Activated T-helper 2 cell treated with anti-CD3 and anti-CD28 coated beads, Interferon-gamma antibody, Interleukin-2, Interleukin-4, amounts not matched to agents 10 μg/mL and 5 μg/mL and 100 μg/mL, durations not matched to agents 14 hours and 24 hours and 36 hours (primary cell): ENCODE measurements around the gene NTPCR. TPM values are rescaled to one million over a fixed set of nuclear protein-coding genes. Genes with fewer than 3 reads are reported as not detected.

Experiments used
- DNase-seq: peaks from one replicate; pipeline ENCODE4 v3.0.0; 2021; ENCODE audit warnings: low spot score
- H3K27ac Mint-ChIP-seq: one replicate; pipeline ENCODE4 v1.8.0; 2021; ENCODE audit warnings: mixed read lengths
- H3K27me3 Mint-ChIP-seq: one replicate; pipeline ENCODE4 v1.8.0; 2021; ENCODE audit warnings: low read depth, mixed read lengths
- H3K36me3 Mint-ChIP-seq: one replicate; pipeline ENCODE4 v1.8.0; 2021; ENCODE audit warnings: low read depth, mixed read lengths
- H3K4me1 Mint-ChIP-seq: one replicate; pipeline ENCODE4 v1.8.0; 2021; ENCODE audit warnings: low read depth, mixed read lengths
- H3K4me3 Mint-ChIP-seq: one replicate; pipeline ENCODE4 v1.8.0; 2021; ENCODE audit warnings: low read depth, mild to moderate bottlenecking, moderate library complexity, mixed read lengths
- H3K9me3 Mint-ChIP-seq: one replicate; pipeline ENCODE4 v1.8.0; 2021; ENCODE audit warnings: mixed read lengths
- intact Hi-C: fragments of 100-400 bp; cut with micrococcal nuclease; formaldehyde crosslinking; loops from one replicate; pipeline ENCODE4 v1.15.1; 2023
- total RNA-seq: library from RNA; stranded (reverse); gene quantifications from 2 replicates; pipeline ENCODE4 v1.2.3, GENCODE V29; 2022

The NTPCR gene
- total RNA-seq, 1 donor from 2014 or later = 34.6 TPM

- no peaks in the 10 kb centered on the region for H3K9me3 Mint-ChIP-seq
- H3K36me3 Mint-ChIP-seq = no peaks in the 10 kb centered on the region
- H3K27ac Mint-ChIP-seq = no peak overlapping the region
- no peak overlapping the region for H3K4me3 Mint-ChIP-seq
- H3K27me3 Mint-ChIP-seq = no peaks in the 10 kb centered on the region
- no peak for DNase-seq
- peaks cover 14% of the 10 kb centered on the region for H3K4me1 Mint-ChIP-seq
- intact Hi-C loops = no loop called here
These were observed 17.7 kb upstream of the NTPCR start for GRCh38 chr1:232932486-232933425.

DNA sequence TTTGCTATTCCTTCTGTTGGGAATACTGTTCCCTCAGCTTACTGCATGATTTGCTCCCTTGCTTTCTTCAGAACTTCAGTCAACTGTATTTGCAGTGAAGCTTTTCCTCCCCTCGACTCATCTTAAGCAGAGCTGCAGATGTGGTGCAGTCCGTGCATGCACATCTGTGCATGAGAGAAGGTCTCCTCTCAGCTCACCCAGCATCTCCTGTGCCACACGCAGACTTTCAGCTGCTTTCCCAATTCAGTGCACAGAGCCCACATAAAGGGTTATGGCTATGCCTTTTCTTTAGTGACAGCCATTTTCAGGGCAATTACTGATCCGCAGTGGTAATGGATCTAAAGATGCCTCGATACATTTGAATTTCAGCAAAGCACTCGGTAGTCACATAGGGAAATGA lies 13.5 kb upstream of the NTPCR start:
- intact Hi-C loops = no loop called here
- Mint-ChIP-seq H3K36me3 (no peaks in the 10 kb centered on the region), H3K27me3 (no peaks in the 10 kb centered on the region), H3K4me1 (peaks cover 23% of the 10 kb centered on the region), H3K27ac (no peak overlapping the region), H3K4me3 (no peak overlapping the region), H3K9me3 (no peaks in the 10 kb centered on the region)
- DNase-seq = no peak

GRCh38 chr1:232937741-232938375 lies 12.6 kb upstream of the NTPCR start:
- no peak for DNase-seq
- H3K9me3 Mint-ChIP-seq = no peaks in the 10 kb centered on the region
- H3K27me3 Mint-ChIP-seq = no peaks in the 10 kb centered on the region
- H3K4me1 Mint-ChIP-seq = peaks cover 23% of the 10 kb centered on the region
- H3K4me3 Mint-ChIP-seq = no peak overlapping the region
- H3K36me3 Mint-ChIP-seq = no peaks in the 10 kb centered on the region
- intact Hi-C loops = no loop called here
- H3K27ac Mint-ChIP-seq = peak overlapping the region; percentile 62

- no peak for DNase-seq
- Mint-ChIP-seq H3K36me3 (no peaks in the 10 kb centered on the region), H3K4me1 (peaks cover 33% of the 10 kb centered on the region), H3K4me3 (no peak overlapping the region), H3K27me3 (no peaks in the 10 kb centered on the region), H3K27ac (no peak overlapping the region), H3K9me3 (no peaks in the 10 kb centered on the region)
- intact Hi-C loops = no loop called here
These were observed 11.5 kb upstream of the NTPCR start for GRCh38 chr1:232938926-232939325.

DNA sequence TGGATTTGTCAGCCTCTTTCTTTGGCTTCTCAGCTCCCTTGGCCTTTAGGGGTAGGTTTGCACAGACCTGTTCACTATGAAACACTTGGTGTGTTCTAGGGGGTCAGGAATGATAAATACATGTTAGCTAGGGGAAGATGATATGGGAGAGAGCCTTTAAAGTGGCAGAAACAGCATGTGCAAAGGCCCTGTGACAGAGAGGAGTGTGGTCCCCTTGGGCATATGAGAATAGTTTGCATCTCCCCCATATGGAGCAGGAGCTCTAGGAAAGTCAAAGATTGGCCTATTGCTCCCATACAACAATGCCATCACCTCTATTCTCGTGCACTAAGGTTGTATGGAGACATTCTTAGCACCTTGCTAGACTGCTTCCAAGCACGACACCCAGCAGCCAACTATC lies 10.7 kb upstream of the NTPCR start:
- Mint-ChIP-seq H3K36me3 (no peaks in the 10 kb centered on the region), H3K27me3 (no peaks in the 10 kb centered on the region), H3K9me3 (no peaks in the 10 kb centered on the region), H3K27ac (no peak overlapping the region), H3K4me1 (peaks cover 40% of the 10 kb centered on the region), H3K4me3 (no peak overlapping the region)
- DNase-seq = no peak
- intact Hi-C loops = no loop called here

DNA sequence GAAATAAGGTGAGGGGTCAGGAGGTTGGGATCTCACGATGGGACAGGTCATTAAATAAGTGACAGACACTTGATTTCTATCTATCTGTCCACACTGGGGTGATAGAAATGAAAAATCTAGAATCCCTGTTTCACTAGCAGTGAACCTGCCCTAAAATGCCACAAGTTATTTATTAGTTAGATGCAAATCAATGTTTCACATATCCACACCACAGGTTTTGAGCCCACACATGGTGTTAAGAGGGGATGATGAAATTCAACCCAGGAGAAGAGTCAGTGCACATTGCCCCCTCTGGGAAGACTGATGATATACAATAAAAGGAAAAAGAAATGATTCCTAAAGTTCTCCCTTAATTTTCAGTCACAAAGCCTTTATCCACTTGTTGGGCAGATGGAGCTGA lies 10.1 kb upstream of the NTPCR start:
- intact Hi-C loops = no loop called here
- H3K9me3 Mint-ChIP-seq = no peaks in the 10 kb centered on the region
- H3K4me3 Mint-ChIP-seq = no peak overlapping the region

DNA sequence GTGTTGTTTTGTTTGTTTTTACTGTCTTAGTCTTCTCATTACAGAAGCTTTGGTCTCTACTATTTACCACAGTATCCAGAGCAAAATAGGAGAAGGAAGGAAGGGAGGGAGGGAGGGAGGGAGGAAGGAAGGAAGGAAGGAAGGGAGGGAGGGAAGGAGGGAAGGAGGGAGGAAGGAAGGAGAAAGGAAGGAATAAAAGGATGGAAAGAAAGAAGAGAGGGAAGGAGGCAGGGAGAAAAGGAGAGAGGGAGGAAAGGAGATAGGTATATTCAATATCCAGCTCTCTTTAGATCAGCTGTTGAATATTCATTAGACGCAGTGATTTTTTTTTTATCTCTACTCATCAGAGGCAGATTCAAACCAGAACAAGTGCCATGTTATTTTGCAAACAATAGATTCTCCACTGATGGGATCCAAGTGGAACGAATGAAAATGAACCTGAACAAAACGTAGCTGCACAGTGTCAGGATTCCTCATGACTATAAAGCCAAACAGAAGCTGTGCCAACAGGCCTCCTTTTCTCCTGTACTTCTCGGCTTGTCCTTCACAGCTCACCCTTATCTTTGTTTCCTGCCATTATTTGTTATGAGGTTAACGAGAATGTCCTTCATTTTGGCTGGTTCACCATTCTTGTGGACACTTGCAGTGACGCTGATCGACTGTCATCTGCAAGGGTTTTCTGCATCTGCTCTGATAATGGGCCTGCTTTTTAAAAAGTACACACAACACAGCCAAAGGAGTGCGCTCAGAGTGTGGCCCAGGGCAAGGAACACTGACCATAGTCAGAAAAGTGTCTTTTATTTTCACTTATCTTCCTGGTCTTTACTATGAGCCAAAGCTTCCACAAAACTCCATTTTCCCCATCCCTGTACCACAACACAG lies 7.8 kb upstream of the NTPCR start:
- H3K27ac Mint-ChIP-seq = no peak overlapping the region
- intact Hi-C loops = no loop called here
- no peaks in the 10 kb centered on the region for H3K27me3 Mint-ChIP-seq
- no peak for DNase-seq
- H3K4me3 Mint-ChIP-seq = no peak overlapping the region
- no peaks in the 10 kb centered on the region for H3K36me3 Mint-ChIP-seq
- H3K4me1 Mint-ChIP-seq = peaks cover 32% of the 10 kb centered on the region
- H3K9me3 Mint-ChIP-seq = no peaks in the 10 kb centered on the region

More for the DNA sequence above, 10.1 kb upstream of the NTPCR start:
- Mint-ChIP-seq H3K27ac (no peak overlapping the region), H3K36me3 (no peaks in the 10 kb centered on the region), H3K27me3 (no peaks in the 10 kb centered on the region), H3K4me1 (peaks cover 43% of the 10 kb centered on the region)
- no peak for DNase-seq

- Mint-ChIP-seq H3K27ac (peak overlapping the region; percentile 60), H3K9me3 (no peaks in the 10 kb centered on the region), H3K4me1 (peaks cover 23% of the 10 kb centered on the region), H3K36me3 (no peaks in the 10 kb centered on the region), H3K4me3 (no peak overlapping the region), H3K27me3 (no peaks in the 10 kb centered on the region)
- DNase-seq = no peak
- intact Hi-C loops = no loop called here
These were observed 6.6 kb upstream of the NTPCR start for GRCh38 chr1:232943679-232944252.

DNA sequence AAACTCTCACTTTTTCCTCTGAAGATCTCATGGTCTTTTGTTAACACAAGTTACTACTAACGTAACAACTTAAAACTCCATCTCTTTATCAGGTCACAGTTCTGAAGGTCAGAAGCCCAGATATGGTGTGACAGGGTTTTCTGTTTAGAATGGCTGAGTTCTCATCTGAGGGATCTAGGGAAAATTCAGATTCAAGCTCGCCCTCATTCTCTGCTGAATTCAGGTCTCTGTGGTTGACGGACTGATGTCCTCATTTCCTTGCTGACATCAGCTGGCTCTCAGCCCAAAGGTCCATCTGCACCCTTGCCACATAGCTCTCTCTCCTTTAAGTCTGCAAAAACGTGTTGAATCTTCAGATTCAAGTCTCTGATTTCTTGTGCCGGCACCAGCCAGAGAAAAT lies 6.1 kb upstream of the NTPCR start:
- H3K27ac Mint-ChIP-seq = peak overlapping the region; percentile 37
- peaks cover 2% of the 10 kb centered on the region for H3K36me3 Mint-ChIP-seq
- DNase-seq = no peak
- H3K27me3 Mint-ChIP-seq = no peaks in the 10 kb centered on the region
- no peak overlapping the region for H3K4me3 Mint-ChIP-seq
- no peaks in the 10 kb centered on the region for H3K9me3 Mint-ChIP-seq
- H3K4me1 Mint-ChIP-seq = peaks cover 25% of the 10 kb centered on the region
- intact Hi-C loops = no loop called here

GRCh38 chr1:232949636-232950196 lies 695 bp upstream of the NTPCR start:
- no peaks in the 10 kb centered on the region for H3K27me3 Mint-ChIP-seq

GRCh38 chr1:232951180-232951579 lies 769 bp downstream of the NTPCR start:
- Mint-ChIP-seq H3K4me3 (peak overlapping the region; percentile 91), H3K4me1 (peaks cover 35% of the 10 kb centered on the region), H3K27me3 (no peaks in the 10 kb centered on the region), H3K27ac (peak overlapping the region; percentile 88), H3K9me3 (no peaks in the 10 kb centered on the region), H3K36me3 (peaks cover 16% of the 10 kb centered on the region)
- DNase-seq = peak; percentile 28
- intact Hi-C loops = loop anchor here (2.0 to 5.0 kb wide), 3 partner anchors 39 to 320 kb away; partner anchors contain the start of gene SIPA1L2

More at GRCh38 chr1:232949636-232950196, 695 bp upstream of the NTPCR start:
- DNase-seq = no peak
- peaks cover 13% of the 10 kb centered on the region for H3K36me3 Mint-ChIP-seq
- intact Hi-C loops = loop anchor here (1.0 to 5.0 kb wide), 5 partner anchors 25 to 319 kb away; partner anchors contain the start of genes MAP10 and SIPA1L2
- peak overlapping the region; percentile 91 for H3K4me3 Mint-ChIP-seq
- H3K4me1 Mint-ChIP-seq = peaks cover 40% of the 10 kb centered on the region
- no peaks in the 10 kb centered on the region for H3K9me3 Mint-ChIP-seq
- peak overlapping the region; percentile 88 for H3K27ac Mint-ChIP-seq

GRCh38 chr1:232951605-232952004 lies 1.2 kb downstream of the NTPCR start:
- Mint-ChIP-seq H3K4me1 (peaks cover 34% of the 10 kb centered on the region), H3K9me3 (no peaks in the 10 kb centered on the region), H3K27me3 (no peaks in the 10 kb centered on the region), H3K36me3 (peaks cover 19% of the 10 kb centered on the region), H3K4me3 (peak overlapping the region; percentile 91), H3K27ac (peak overlapping the region; percentile 88)
- intact Hi-C loops = loop anchor here (2.0 to 5.0 kb wide), 3 partner anchors 39 to 321 kb away; partner anchors contain the start of gene SIPA1L2
- no peak for DNase-seq
